Esophagus muscularis mucosa (tissue), 3 donors: ENCODE results near the gene RAF1.

Experiments
- POLR2A ChIP-seq: fragments of 450-650 bp; IDR thresholded peaks from one replicate; pipeline ENCODE4 v1.6.1; 2017; ENCODE audit warnings: antibody characterized with exemption, moderate library complexity, mild to moderate bottlenecking, low read depth
- POLR2AphosphoS5 ChIP-seq, 2 donors: sonication (generic); formaldehyde crosslinking; IDR thresholded peaks; one replicate each; pipeline ENCODE4 v1.6.1; 2017; ENCODE audit warnings: antibody characterized with exemption in 2 of 2
- TF ChIP-seq, protein P1 (sequence below), 3 experiments: fragments of 200-600 bp in 2 of 3; fragments of 450-650 bp in 1 of 3; sonication (generic) in 2 of 3; IDR thresholded peaks; one replicate each; pipeline ENCODE4 v1.5.1; 2017 to 2019; ENCODE audit warnings: antibody characterized with exemption in 3 of 3, mild to moderate bottlenecking in 2 of 3, moderate library complexity in 1 of 3

DNA sequence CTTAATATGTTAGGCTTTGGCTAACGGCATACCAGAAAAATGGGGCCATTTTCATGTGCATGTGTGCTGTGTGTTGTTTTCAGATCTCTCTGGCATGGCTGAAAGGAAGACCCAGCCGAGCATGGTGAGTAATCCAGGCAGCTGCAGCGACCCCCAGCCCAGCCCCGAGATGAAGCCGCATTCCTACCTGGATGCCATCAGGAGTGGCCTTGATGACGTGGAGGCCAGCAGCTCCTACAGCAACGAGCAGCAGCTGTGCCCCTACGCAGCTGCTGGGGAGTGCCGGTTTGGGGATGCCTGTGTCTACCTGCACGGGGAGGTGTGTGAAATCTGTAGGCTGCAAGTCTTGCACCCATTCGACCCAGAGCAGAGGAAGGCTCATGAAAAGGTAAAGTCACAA, 91.9 kb downstream of the RAF1 start:
- TF ChIP-seq, protein P1, sequence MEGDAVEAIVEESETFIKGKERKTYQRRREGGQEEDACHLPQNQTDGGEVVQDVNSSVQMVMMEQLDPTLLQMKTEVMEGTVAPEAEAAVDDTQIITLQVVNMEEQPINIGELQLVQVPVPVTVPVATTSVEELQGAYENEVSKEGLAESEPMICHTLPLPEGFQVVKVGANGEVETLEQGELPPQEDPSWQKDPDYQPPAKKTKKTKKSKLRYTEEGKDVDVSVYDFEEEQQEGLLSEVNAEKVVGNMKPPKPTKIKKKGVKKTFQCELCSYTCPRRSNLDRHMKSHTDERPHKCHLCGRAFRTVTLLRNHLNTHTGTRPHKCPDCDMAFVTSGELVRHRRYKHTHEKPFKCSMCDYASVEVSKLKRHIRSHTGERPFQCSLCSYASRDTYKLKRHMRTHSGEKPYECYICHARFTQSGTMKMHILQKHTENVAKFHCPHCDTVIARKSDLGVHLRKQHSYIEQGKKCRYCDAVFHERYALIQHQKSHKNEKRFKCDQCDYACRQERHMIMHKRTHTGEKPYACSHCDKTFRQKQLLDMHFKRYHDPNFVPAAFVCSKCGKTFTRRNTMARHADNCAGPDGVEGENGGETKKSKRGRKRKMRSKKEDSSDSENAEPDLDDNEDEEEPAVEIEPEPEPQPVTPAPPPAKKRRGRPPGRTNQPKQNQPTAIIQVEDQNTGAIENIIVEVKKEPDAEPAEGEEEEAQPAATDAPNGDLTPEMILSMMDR (IDR thresholded peaks at IDR 0.05) = no peak
- no peak for TF ChIP-seq POLR2AphosphoS5 (IDR thresholded peaks at IDR 0.05)
- no peak for TF ChIP-seq POLR2A
